Motor neuron (in vitro differentiated cells): ENCODE data around the gene RYR3. TPM values are rescaled to one million over a fixed set of nuclear protein-coding genes. Genes with fewer than 3 reads are reported as not detected.

Source experiments
- ATAC-seq, 8 experiments: fragments of 200-7000 bp; cut with Tn5 transposase; replicated peaks in 6 of 8; 2 replicates each; pipeline ENCODE4 v1.8.0; 2021; ENCODE audit warnings: mild to moderate bottlenecking in 8 of 8, moderate library complexity in 8 of 8
- H3K27ac ChIP-seq, 2 donors: fragments of 250-450 bp; sonication (Bioruptor Pico); 2 replicates each; pipeline ENCODE4 v1.9.0; 2021; ENCODE audit warnings: antibody characterized with exemption in 2 of 2, mild to moderate bottlenecking in 2 of 2, moderate library complexity in 1 of 2
- H3K4me1 ChIP-seq, 2 donors: fragments of 250-450 bp; sonication (Bioruptor Pico); replicated peaks in 1 of 2; 2 replicates each; pipeline ENCODE4 v1.6.1; 2021; ENCODE audit warnings: antibody characterized with exemption in 2 of 2, mild to moderate bottlenecking in 2 of 2, moderate library complexity in 1 of 2
- H3K4me3 ChIP-seq, 5 donors: fragments of 250-450 bp; sonication (Bioruptor Pico); 2 replicates each; pipeline ENCODE4 v1.9.0; 2021; ENCODE audit warnings: antibody characterized with exemption in 5 of 5, mild to moderate bottlenecking in 5 of 5, moderate library complexity in 4 of 5
- WGBS, 10 experiments: fragments of 450-650 bp; shearing (Covaris generic); methylation state at CpG; one replicate each; pipeline ENCODE4 v1.0.0; 2022; 5-methylcytosine and 5-hydroxymethylcytosine counted together
- in situ Hi-C, 9 experiments: fragments of 400-800 bp; cut with MboI; loops; one replicate each; pipeline ENCODE4 v1.15.0; 2021; ENCODE audit warnings: low sequenced_read_pairs in 9 of 9, low pct_unique_long_range_greater_than_20kb in 2 of 9; ENCODE audit not compliant: unreplicated experiment in 9 of 9
- total RNA-seq, 8 experiments: library from RNA; unstranded; fragments of 300-600 nt; gene quantifications; 2 replicates each; pipeline versions ENCODE4 v1.2.3 to v1.2.4, GENCODE V29; 2022

Gene RYR3
- total RNA-seq, 8 experiments from 2014 or later, result 0.51 to 5.8 (median 2.2) TPM

DNA sequence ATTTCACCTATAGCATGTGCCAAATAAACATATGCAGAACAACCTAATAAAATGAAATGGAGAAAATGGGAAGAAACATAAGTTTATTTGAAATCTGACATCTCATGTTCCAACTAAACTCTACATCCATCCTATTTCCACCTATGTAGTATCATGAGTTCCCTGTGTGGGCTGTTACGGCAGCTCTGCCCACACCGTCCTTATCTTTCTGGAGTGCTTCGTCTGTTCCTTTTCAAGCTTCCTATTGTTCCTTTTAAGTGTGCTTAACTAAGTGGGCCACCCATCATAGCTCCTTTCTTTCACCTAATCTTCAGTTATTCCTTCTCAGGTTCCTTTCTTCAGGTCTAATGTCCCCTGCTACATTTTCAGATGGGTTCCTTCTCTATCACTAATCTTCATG, 17.3 kb downstream of the RYR3 start:
- H3K4me1 ChIP-seq, result no peaks in the 10 kb centered on the region
- WGBS, 10 experiments, result 44 to 94% (median 75%) methylated on average over 1 to 3 of the region's 3 CpGs; no CpG with 5 or more reads in 5 of the 10 experiments
- H3K4me3 ChIP-seq, result no peak overlapping the region
- in situ Hi-C loops, result no loop called here
- no peak overlapping the region for H3K27ac ChIP-seq
- ATAC-seq, result no peak

DNA sequence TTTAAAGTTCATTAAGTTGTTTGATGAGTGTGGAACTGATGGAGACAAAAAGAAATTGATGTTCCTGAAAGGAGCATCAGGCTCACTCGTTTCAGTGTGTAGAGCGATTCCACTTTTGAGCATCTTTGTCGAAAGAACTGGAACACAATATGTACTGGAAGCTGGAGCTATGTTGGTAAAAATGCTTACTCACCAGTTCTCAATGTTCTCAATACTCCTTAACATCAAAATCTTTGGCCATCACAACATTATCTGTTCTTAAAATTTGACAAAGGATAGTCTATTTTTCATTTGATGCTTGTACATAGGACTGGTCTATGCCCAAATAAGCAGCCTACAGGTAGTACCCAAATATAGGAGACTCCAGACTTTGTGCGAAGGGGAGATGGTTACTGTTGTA, 18.7 kb downstream of the RYR3 start:
- no peak for ATAC-seq
- 45 to 93% (median 75%) methylated on average over 2 to 4 of the region's 4 CpGs for WGBS, 10 experiments

DNA sequence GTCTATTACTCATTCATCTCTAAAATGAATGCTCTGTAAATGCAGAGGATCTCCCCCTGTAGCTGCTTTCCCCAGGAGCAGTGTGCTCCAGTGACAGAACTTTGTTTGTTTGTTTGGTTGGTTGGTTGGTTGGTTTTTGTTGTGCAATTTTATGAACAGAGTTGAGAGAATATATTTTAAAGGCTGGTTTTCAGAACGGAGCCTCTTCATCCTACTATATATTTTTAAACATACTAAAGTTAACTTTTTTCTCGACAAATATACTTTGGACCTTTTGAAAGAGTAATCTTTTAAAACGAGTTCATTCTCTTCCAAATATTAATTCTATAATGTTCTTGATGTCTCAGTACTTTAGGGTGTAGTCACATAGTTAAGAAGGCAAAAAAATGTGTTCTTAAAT, 20.2 kb downstream of the RYR3 start:
- Histone ChIP-seq H3K27ac (no peak overlapping the region), H3K4me3 (no peak overlapping the region), H3K4me1 (no peaks in the 10 kb centered on the region)
- in situ Hi-C loops, result no loop called here
- 3 to 100% (median 60%) methylated on average over 1 to 3 of the region's 3 CpGs; no CpG with 5 or more reads in 1 of the 10 experiments for WGBS, 10 experiments
- ATAC-seq, result no peak

More for the DNA sequence above, 18.7 kb downstream of the RYR3 start:
- H3K27ac ChIP-seq, result no peak overlapping the region
- no peak overlapping the region for H3K4me3 ChIP-seq
- in situ Hi-C loops, result no loop called here
- no peaks in the 10 kb centered on the region for H3K4me1 ChIP-seq

DNA sequence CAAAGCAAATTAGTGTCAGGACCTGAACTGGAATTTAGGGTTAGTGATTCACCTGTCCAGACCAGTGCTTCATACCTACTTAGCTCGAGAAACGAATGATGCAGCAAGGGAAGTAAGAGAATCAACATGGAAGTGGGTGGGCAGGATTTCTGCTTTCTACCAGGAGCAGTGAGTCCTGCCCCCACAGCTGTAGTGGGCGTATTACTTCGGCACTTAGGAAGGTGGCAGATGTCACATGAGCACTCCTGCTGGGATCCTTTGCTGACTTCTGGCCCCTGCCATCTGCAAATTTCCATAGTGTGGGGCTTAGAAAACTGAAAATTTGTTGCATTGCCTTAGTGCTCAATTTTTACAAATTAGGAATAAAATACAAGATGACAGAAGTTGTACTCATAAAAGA, 31.2 kb downstream of the RYR3 start:
- 0 to 74% (median 42%) methylated on average over 1 to 4 of the region's 4 CpGs; no CpG with 5 or more reads in 2 of the 10 experiments for WGBS, 10 experiments
- H3K4me3 ChIP-seq, result no peak overlapping the region
- H3K4me1 ChIP-seq, result peaks cover 7 to 9% of the 10 kb centered on the region in 2 donors
- no peak for ATAC-seq
- H3K27ac ChIP-seq, result no peak overlapping the region
- in situ Hi-C loops, result no loop called here

DNA sequence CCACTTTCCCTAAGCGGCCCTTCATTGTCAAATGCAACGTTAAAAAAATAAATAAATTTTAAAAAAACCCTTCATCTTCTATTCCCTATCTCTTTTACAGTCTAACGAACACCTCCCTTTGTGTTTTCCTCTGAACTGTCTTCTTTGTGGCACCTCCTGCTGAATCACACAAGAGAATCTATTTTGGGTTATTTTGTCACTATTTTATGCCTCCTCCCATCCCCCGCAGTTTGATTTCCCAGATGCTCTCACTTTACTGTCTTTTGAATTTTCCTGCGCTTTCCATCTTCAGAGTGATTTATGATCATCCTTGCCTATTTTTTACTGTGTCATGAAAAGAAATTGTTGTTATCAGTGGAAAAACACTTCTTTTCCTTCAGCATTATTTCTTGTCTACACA, 32.5 kb downstream of the RYR3 start:
- ATAC-seq, result no peak
- Histone ChIP-seq H3K4me3 (no peak overlapping the region), H3K27ac (no peak overlapping the region), H3K4me1 (peaks cover 7 to 9% of the 10 kb centered on the region in 2 donors)
- WGBS, 10 experiments, result 22 to 76% (median 59%) methylated on average over 3 to 5 of the region's 5 CpGs; no CpG with 5 or more reads in 1 of the 10 experiments
- in situ Hi-C loops, result no loop called here

DNA sequence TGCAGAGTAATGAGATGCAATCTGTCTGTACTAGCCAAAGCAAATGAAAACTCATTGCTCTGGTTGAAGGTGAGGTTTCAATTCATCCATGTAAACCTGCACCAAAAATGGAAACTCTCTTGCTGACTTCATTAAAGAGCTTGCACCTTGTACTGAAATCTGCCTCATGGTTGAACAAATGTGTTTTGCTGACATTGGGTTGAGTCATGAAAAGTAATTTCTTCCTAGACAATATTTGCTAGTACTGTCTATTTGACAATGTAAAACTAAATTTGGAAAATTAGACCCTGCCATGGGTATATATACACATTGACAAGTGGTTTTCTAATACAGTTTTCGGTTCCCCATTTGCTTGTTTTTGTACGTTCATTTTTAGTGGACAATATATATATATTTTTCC, 33.3 kb downstream of the RYR3 start:
- in situ Hi-C loops, result no loop called here
- no peak for ATAC-seq
- Histone ChIP-seq H3K4me3 (no peak overlapping the region), H3K4me1 (peaks cover 7 to 9% of the 10 kb centered on the region in 2 donors), H3K27ac (no peak overlapping the region)
- WGBS, 10 experiments, result 19 to 100% (median 89%) methylated on average over 1 to 2 of the region's 2 CpGs

DNA sequence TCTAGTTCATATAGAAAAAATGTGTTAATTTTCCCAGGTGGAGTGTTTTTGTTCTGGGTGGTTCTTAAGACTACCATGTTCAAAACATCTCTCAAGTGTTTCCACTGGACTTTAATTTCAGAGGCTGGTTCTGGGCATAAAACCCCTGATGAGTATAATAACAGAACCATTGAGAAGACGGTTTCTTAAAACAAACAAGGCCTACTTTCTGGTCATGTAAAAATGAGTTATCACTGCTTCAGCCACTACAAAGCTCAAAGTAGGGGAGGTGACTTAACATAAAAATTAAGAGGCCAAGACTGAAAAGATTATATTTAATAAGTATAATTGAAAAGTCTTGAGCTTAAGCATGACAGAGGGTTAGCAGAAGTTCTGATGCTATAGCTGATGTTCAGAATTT, 33.8 kb downstream of the RYR3 start:
- in situ Hi-C loops, result no loop called here
- H3K4me3 ChIP-seq, result no peak overlapping the region
- ATAC-seq, result no peak
- peaks cover 7 to 9% of the 10 kb centered on the region in 2 donors for H3K4me1 ChIP-seq
- no peak overlapping the region for H3K27ac ChIP-seq
- 0 to 100% (median 63%) methylated on average over 1 of the region's 1 CpG; no CpG with 5 or more reads in 2 of the 10 experiments for WGBS, 10 experiments

DNA sequence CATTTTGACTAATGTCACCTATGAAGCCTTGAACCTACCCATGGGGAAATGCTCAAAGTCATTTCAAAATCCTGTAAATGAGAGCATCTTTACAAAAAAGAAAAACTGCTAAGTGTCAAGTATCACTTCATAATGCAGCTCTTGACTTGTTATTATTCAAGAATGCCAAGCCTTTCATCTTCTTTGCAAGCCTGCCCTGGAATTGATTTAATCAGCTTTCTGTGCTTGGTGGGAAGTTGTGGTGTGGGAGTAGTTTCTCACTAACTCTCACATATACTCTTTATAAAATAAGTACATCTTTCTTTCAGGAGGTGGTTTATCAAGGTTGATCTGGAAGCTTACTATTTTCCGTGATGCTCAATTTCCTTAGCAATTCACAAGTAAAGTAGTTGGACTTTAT, 43.6 kb downstream of the RYR3 start:
- in situ Hi-C loops, result no loop called here
- WGBS, 10 experiments, result 0 to 100% (median 100%) methylated on average over 1 of the region's 1 CpG; no CpG with 5 or more reads in 5 of the 10 experiments
- no peak for ATAC-seq

DNA sequence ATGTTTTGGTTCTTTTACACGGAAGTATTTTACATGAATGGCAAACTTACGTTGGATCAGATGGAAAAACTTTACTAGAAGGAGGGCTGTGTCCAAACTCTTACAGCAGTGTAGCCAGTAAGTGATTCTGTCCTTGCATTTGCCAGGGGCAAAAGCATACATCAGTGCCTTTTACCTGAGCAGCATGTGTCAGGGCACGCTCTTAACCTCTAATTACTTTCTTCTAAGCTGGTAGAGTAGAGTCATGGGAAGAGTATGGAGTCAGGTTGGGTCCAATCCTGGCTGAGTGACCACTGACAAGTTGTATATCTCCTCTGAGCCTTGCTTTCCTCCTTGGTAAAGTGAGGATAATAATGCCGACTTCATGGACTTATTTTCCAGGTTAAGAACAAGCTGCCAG, 47.1 kb downstream of the RYR3 start:
- peak in 3 of 8 experiments; percentile 9 to 21 (median 17) for ATAC-seq
- H3K4me3 ChIP-seq, result no peak overlapping the region
- 0 to 100% (median 75%) methylated on average over 1 to 3 of the region's 4 CpGs for whole genome bisulfite sequencing, 10 experiments
- H3K4me1 ChIP-seq, result peaks cover 4% of the 10 kb centered on the region in 2 donors
- in situ Hi-C loops, result no loop called here
- no peak overlapping the region for H3K27ac ChIP-seq

More for the DNA sequence above, 43.6 kb downstream of the RYR3 start:
- Histone ChIP-seq H3K4me3 (no peak overlapping the region), H3K4me1 (peaks cover 4% of the 10 kb centered on the region in 2 donors), H3K27ac (no peak overlapping the region)

DNA sequence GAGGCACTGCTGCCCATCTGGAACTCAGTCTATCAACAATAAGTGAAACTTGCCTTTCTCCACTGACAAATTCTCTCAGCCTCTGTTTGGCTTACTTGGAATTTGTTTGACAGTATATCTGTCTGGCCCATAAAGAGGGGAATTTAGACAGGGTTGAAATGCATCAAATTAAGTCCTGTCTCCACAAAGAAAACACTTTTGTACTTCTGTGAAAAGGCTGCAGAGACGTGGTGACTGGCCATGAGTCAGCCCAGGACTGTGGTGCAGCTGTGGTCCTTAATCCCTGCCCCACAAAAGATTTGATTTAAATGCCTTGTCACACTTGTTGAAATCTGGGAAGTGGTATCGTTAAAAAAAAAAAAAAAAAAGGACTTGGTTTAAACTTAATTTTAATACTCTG, 47.5 kb downstream of the RYR3 start:
- WGBS, 10 experiments, result 0 to 23% (median 9%) methylated on average over 1 to 2 of the region's 2 CpGs; no CpG with 5 or more reads in 2 of the 10 experiments
- Histone ChIP-seq H3K4me3 (no peak overlapping the region), H3K4me1 (peaks cover 4% of the 10 kb centered on the region in 2 donors), H3K27ac (no peak overlapping the region)
- ATAC-seq, result peak in 5 of 8 experiments; percentile 94 to 99 (median 99)
- in situ Hi-C loops, result no loop called here

DNA sequence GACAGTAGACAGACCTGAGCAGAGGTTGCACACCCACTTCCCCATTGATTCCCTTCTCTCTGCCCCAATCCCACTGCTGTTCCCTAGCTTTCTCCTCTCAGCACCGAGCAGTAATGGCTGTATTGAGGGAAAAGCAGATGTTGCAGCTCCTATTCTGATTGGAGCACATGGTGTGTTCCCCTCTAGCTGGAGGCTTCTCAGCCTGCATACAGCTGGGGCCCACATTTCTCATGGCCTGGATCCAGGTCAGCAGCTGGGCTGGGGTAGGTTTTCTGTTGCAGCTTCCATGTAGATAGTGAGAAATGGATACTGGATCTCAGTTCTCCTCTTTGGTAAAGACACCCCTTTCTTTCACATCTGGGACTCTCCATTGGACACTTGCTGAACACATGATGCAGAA, 50.1 kb downstream of the RYR3 start:
- 0 to 100% (median 60%) methylated on average over 1 of the region's 1 CpG; no CpG with 5 or more reads in 7 of the 10 experiments for WGBS, 10 experiments
- no peak for ATAC-seq
- H3K4me1 ChIP-seq, result peaks cover 4% of the 10 kb centered on the region in 2 donors
- no peak overlapping the region for H3K27ac ChIP-seq
- in situ Hi-C loops, result no loop called here
- no peak overlapping the region for H3K4me3 ChIP-seq

DNA sequence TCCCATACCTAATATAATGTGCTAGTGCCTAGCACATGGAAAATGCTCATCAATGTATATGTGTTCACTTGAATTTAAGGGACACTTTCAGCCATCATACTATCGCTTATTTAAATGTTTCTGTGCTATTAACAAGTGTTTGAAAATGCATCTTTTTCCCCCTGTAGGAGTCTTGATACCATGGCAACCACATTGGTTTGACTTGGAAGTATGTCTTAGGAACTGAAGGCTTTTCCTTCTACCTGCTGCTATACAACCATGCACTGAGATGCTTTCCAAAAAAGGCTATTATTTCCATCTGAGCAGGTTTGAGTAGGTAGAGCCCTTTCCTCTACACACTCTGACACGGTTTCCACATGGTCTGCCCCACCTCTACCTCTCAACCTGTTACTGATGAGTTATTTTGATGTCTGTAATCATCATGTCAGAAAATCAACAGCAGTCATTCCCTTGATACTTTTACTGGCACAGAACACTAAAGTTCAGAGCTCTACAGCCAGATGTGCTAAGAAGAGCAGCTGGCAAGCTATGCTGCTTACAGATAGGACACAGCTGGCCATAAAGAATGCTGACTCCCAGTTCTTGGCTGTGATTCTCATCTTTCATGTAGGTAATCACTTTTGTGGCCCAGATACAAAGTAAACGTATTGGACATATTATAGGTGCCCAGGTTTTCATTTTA, 59.3 kb downstream of the RYR3 start:
- H3K27ac ChIP-seq, result no peak overlapping the region
- WGBS, 10 experiments, result 0 to 88% (median 50%) methylated on average over 1 to 3 of the region's 3 CpGs; no CpG with 5 or more reads in 3 of the 10 experiments
- no peak for ATAC-seq
- in situ Hi-C loops, result no loop called here
- H3K4me1 ChIP-seq, result no peaks in the 10 kb centered on the region
- no peak overlapping the region for H3K4me3 ChIP-seq

DNA sequence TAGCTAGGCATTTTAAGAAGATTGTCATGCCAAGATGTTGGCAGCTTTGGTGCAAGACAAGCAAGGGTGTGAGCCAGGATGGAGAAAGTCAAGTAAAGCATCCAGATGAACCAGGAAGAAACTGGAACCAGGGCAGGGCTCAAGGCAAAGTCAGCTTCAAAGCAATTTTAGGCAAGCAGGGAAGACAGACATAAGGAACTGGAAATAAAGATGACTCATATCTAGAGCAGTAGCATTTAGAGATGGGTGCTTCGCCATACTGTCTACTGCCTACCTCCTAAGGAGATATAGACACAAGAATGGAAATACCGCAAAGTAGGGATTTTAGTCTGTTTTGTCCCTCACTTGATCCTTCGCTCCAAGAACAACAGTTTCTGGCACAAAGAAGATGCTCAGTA, 59.9 kb downstream of the RYR3 start:
- no peak overlapping the region for H3K27ac ChIP-seq
- ATAC-seq, result no peak
- in situ Hi-C loops, result no loop called here
- H3K4me1 ChIP-seq, result no peaks in the 10 kb centered on the region
- no peak overlapping the region for H3K4me3 ChIP-seq
- WGBS, 10 experiments, result 12 to 94% (median 39%) methylated on average over 1 to 3 of the region's 3 CpGs; no CpG with 5 or more reads in 4 of the 10 experiments

DNA sequence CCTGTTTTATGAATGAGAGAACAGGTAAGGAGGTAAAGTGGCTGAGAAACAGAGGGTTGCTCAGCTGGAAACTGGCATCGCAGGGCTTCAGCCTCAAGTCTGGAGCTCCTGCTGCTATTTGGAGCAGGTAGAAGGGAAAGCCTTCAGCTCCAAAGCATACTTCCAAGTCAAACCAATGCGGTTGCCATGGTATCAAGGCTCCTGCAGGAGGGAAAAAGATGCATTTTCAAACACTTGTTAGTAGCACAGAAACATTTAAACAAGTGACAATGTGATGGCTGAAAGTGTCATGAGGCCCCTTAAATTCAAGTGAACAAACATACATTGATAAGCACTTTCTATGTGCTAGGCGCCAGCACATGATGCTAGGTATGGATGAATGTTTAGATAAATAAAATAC, 60.4 kb downstream of the RYR3 start:
- ATAC-seq, result no peak
- H3K27ac ChIP-seq, result no peak overlapping the region
- in situ Hi-C loops, result no loop called here
- no peaks in the 10 kb centered on the region for H3K4me1 ChIP-seq
- 14 to 92% (median 46%) methylated on average over 1 to 3 of the region's 3 CpGs; no CpG with 5 or more reads in 4 of the 10 experiments for WGBS, 10 experiments
- H3K4me3 ChIP-seq, result no peak overlapping the region
